Inflammatory macrophage treated with lipopolysaccharide for 1 hour (primary cell): ENCODE results near the gene SLC6A4.
A peak's percentile ranks its signal among the peaks of the same experiment; 100 is the strongest.

ENCODE experiments used
- DNase-seq, 2 donors: peaks; one replicate each; pipeline ENCODE4 v3.0.0-alpha.2; 2020 to 2022

The SLC6A4 gene

GRCh38 chr17:30238387-30239088, 3.0 kb upstream of the SLC6A4 start:
- no peak for DNase-seq

GRCh38 chr17:30238003-30238344, 2.5 kb upstream of the SLC6A4 start:
- DNase-seq, result no peak

- no peak for DNase-seq
These were observed 2.0 kb upstream of the SLC6A4 start for GRCh38 chr17:30237296-30238002.

GRCh38 chr17:30236766-30237165, 1.3 kb upstream of the SLC6A4 start:
- DNase-seq, result peak in 1 of 2 donors; percentile 37

GRCh38 chr17:30236297-30236624, 764 bp upstream of the SLC6A4 start:
- DNase-seq, result no peak

GRCh38 chr17:30234964-30235363, 533 bp downstream of the SLC6A4 start:
- no peak for DNase-seq

GRCh38 chr17:30234296-30234695, 1.2 kb downstream of the SLC6A4 start:
- no peak for DNase-seq

- DNase-seq, result no peak
These were observed 2.6 kb downstream of the SLC6A4 start for GRCh38 chr17:30232824-30233427.

- DNase-seq, result no peak
These were observed 3.3 kb downstream of the SLC6A4 start for GRCh38 chr17:30232015-30232823.

- DNase-seq, result no peak
These were observed 4.8 kb downstream of the SLC6A4 start for GRCh38 chr17:30230596-30231125.

GRCh38 chr17:30230009-30230408, 5.5 kb downstream of the SLC6A4 start:
- DNase-seq, result peak; percentile 69 to 81

- no peak for DNase-seq
These were observed 6.5 kb downstream of the SLC6A4 start for GRCh38 chr17:30229012-30229411.

GRCh38 chr17:30228011-30228410, 7.5 kb downstream of the SLC6A4 start:
- DNase-seq, result no peak

GRCh38 chr17:30226878-30227277, 8.6 kb downstream of the SLC6A4 start:
- no peak for DNase-seq

GRCh38 chr17:30225919-30226553, 9.5 kb downstream of the SLC6A4 start:
- no peak for DNase-seq

GRCh38 chr17:30225112-30225511, 10.4 kb downstream of the SLC6A4 start:
- DNase-seq, result no peak

- no peak for DNase-seq
These were observed 11.0 kb downstream of the SLC6A4 start for GRCh38 chr17:30224419-30224960.

GRCh38 chr17:30222721-30223175, 12.7 kb downstream of the SLC6A4 start:
- no peak for DNase-seq

- DNase-seq, result no peak
These were observed 13.2 kb downstream of the SLC6A4 start for GRCh38 chr17:30222251-30222650.

GRCh38 chr17:30221346-30221745, 14.2 kb downstream of the SLC6A4 start:
- DNase-seq, result no peak

GRCh38 chr17:30220414-30220813, 15.1 kb downstream of the SLC6A4 start:
- DNase-seq, result no peak

GRCh38 chr17:30219833-30220232, 15.7 kb downstream of the SLC6A4 start:
- DNase-seq, result no peak
